Smooth muscle cell (in vitro differentiated cells): ENCODE results near the gene MOB2. TPM values are rescaled to one million over a fixed set of nuclear protein-coding genes. Genes with fewer than 3 reads are reported as not detected.

Experiments
- DNase-seq: peaks from one replicate; lab custom pipeline; 2025; ENCODE audit not compliant: unreplicated experiment; lab: John Stamatoyannopoulos, UW
- H2AFZ ChIP-seq: fragments of 200-600 bp; sonication (generic); 2 replicates; pipeline ENCODE4 v1.6.0; 2016; ENCODE audit warnings: antibody characterized with exemption, low read depth, mild to moderate bottlenecking
- H3F3A ChIP-seq: fragments of 200-600 bp; sonication (generic); 2 replicates; pipeline ENCODE4 v1.6.0; 2017; ENCODE audit warnings: antibody characterized with exemption, low read depth
- H3K27ac ChIP-seq: fragments of 200-600 bp; sonication (generic); 2 replicates; pipeline ENCODE4 v1.5.1; 2016; ENCODE audit warnings: low read depth, mild to moderate bottlenecking
- H3K27me3 ChIP-seq: fragments of 200-600 bp; sonication (generic); 2 replicates; pipeline ENCODE4 v1.6.1; 2016; ENCODE audit warnings: low read depth, mild to moderate bottlenecking
- H3K36me3 ChIP-seq: fragments of 200-600 bp; sonication (generic); 2 replicates; pipeline ENCODE4 v1.5.1; 2016; ENCODE audit warnings: low read depth
- H3K4me1 ChIP-seq: fragments of 200-600 bp; sonication (generic); 2 replicates; pipeline ENCODE4 v1.5.1; 2016; ENCODE audit warnings: low read depth
- H3K4me2 ChIP-seq: fragments of 200-600 bp; sonication (generic); 2 replicates; pipeline ENCODE4 v1.6.0; 2016; ENCODE audit warnings: mild to moderate bottlenecking
- H3K4me3 ChIP-seq: fragments of 200-600 bp; sonication (generic); 2 replicates; pipeline ENCODE4 v1.5.1; 2016; ENCODE audit warnings: mild to moderate bottlenecking
- H3K79me2 ChIP-seq: fragments of 200-600 bp; sonication (generic); 2 replicates; pipeline ENCODE4 v1.6.0; 2016; ENCODE audit warnings: low read depth, mild to moderate bottlenecking
- H3K9ac ChIP-seq: fragments of 200-600 bp; sonication (generic); 2 replicates; pipeline ENCODE4 v1.6.0; 2016; ENCODE audit warnings: low read depth
- H3K9me3 ChIP-seq: fragments of 200-600 bp; sonication (generic); replicated peaks from 2 replicates; pipeline ENCODE4 v1.5.1; 2016; ENCODE audit warnings: low read depth
- H4K20me1 ChIP-seq: fragments of 200-600 bp; sonication (generic); 2 replicates; pipeline ENCODE4 v1.6.0; 2016; ENCODE audit warnings: low read depth
- CTCF ChIP-seq: fragments of 200-600 bp; sonication (generic); IDR thresholded peaks from 2 replicates; pipeline ENCODE4 v1.5.1; 2017; ENCODE audit warnings: borderline replicate concordance, mild to moderate bottlenecking, antibody characterized with exemption; ENCODE audit not compliant: insufficient read depth, poor library complexity, severe bottlenecking
- WGBS: methylation state at CpG from one replicate; pipeline ENCODE4 v1.1.7; 2016; ENCODE audit warnings: low lambda C conversion rate; 5-methylcytosine and 5-hydroxymethylcytosine counted together
- polyA plus RNA-seq: library from polyadenylated mRNA; unstranded; fragments of >200 nt; fragmentation: Nextera tagmentation; extraction: Ambion mirVana; gene quantifications from 2 replicates; pipeline ENCODE4 v1.2.1, GENCODE V29; 2016
- total RNA-seq: library from RNA; depleted of rRNA; stranded (reverse); fragments of >200 nt; gene quantifications from 2 replicates; pipeline ENCODE4 v1.2.3, GENCODE V29; 2014

Gene MOB2
- total and polyA plus RNA-seq, 2 experiments from 2014 or later, result 2.5 to 24.0 TPM

- 91% methylated on average over 12 of the region's 12 CpGs for WGBS
- no peak overlapping the region for H3K9ac ChIP-seq
- H3K36me3 ChIP-seq, result no peaks in the 10 kb centered on the region
- H3K27me3 ChIP-seq, result no peaks in the 10 kb centered on the region
- H3K9me3 ChIP-seq, result no peaks in the 10 kb centered on the region
- peaks cover 99% of the 10 kb centered on the region for H4K20me1 ChIP-seq
- no peaks in the 10 kb centered on the region for H3F3A ChIP-seq
- no peak for TF ChIP-seq CTCF
- no peak overlapping the region for H3K4me2 ChIP-seq
- no peak for DNase-seq
- H3K4me1 ChIP-seq, result no peaks in the 10 kb centered on the region
- H3K4me3 ChIP-seq, result no peak overlapping the region
- no peak overlapping the region for H2AFZ ChIP-seq
- peaks cover 45% of the 10 kb centered on the region for H3K79me2 ChIP-seq
- no peak overlapping the region for H3K27ac ChIP-seq
Measured at GRCh38 chr11:1491379-1491778, 4.8 kb upstream of the MOB2 start.

GRCh38 chr11:1490651-1491050, 4.1 kb upstream of the MOB2 start:
- TF ChIP-seq CTCF, result no peak
- peaks cover 99% of the 10 kb centered on the region for H4K20me1 ChIP-seq
- no peak for DNase-seq
- no peak overlapping the region for H3K27ac ChIP-seq
- H3K27me3 ChIP-seq, result no peaks in the 10 kb centered on the region
- H2AFZ ChIP-seq, result no peak overlapping the region
- H3K9me3 ChIP-seq, result no peaks in the 10 kb centered on the region
- no peak overlapping the region for H3K9ac ChIP-seq
- no peak overlapping the region for H3K4me3 ChIP-seq
- H3K4me2 ChIP-seq, result no peak overlapping the region
- H3K4me1 ChIP-seq, result no peaks in the 10 kb centered on the region
- H3K36me3 ChIP-seq, result no peaks in the 10 kb centered on the region
- WGBS, result 83% methylated on average over 7 of the region's 7 CpGs
- H3K79me2 ChIP-seq, result peaks cover 38% of the 10 kb centered on the region
- no peaks in the 10 kb centered on the region for H3F3A ChIP-seq

- no peak for TF ChIP-seq CTCF
- no peak overlapping the region for H2AFZ ChIP-seq
- H3K4me2 ChIP-seq, result no peak overlapping the region
- H3K4me1 ChIP-seq, result no peaks in the 10 kb centered on the region
- H4K20me1 ChIP-seq, result peaks cover 99% of the 10 kb centered on the region
- no peak overlapping the region for H3K9ac ChIP-seq
- WGBS, result 91% methylated on average over 18 of the region's 20 CpGs
- no peaks in the 10 kb centered on the region for H3F3A ChIP-seq
- H3K36me3 ChIP-seq, result no peaks in the 10 kb centered on the region
- DNase-seq, result no peak
- no peak overlapping the region for H3K4me3 ChIP-seq
- peaks cover 23% of the 10 kb centered on the region for H3K79me2 ChIP-seq
- no peak overlapping the region for H3K27ac ChIP-seq
- H3K9me3 ChIP-seq, result no peaks in the 10 kb centered on the region
- no peaks in the 10 kb centered on the region for H3K27me3 ChIP-seq
Measured at GRCh38 chr11:1488575-1489180, 2.1 kb upstream of the MOB2 start.
